Sciatic nerve (tissue), 2 donors: ENCODE data around the gene DNAH14. TPM values are rescaled to one million over a fixed set of nuclear protein-coding genes. Genes with fewer than 3 reads are reported as not detected.
"Not testable (repeated sequence)": the region's sequence is repeated elsewhere in the genome, so short reads cannot be mapped to it uniquely, and the experiment has no call there.

Experiments
- ATAC-seq: fragments of 200-7000 bp; cut with Tn5 transposase; one replicate; pipeline ENCODE4 v1.9.1; 2020; ENCODE audit warnings: mild to moderate bottlenecking, moderate library complexity
- DNase-seq: peaks from one replicate; pipeline ENCODE4 v3.0.0-alpha.2; 2020; ENCODE audit warnings: low spot score
- intact Hi-C: fragments of 100-400 bp; cut with DNase I; formaldehyde crosslinking; loops from one replicate; pipeline ENCODE4 v1.14.2; 2022
- total RNA-seq: library from RNA; stranded (reverse); fragmentation: NEBNext Ultra II Directional; extraction: Animal tissue kit (Norgen Biotek cat#: 25700); gene quantifications from one replicate; pipeline ENCODE4 v1.2.1, GENCODE V29; 2021
- donor health status: DM: no; HTN: no; CAD: no.
- donor health status: DM: no; HTN: no; CAD: no.

The DNAH14 gene
- total RNA-seq, 1 donor from 2014 or later, result 7.3 TPM

GRCh38 chr1:224914292-224914900, 15.1 kb upstream of the DNAH14 start:
- intact Hi-C loops, result loop anchor here (10.0 kb wide), 1 partner anchor 400 kb away; no protein-coding TSS in a partner anchor
- ATAC-seq (no peak), DNase-seq (no peak)

GRCh38 chr1:224919508-224919907, 10.0 kb upstream of the DNAH14 start:
- DNase-seq (no peak), ATAC-seq (no peak)
- intact Hi-C loops, result loop anchor here (10.0 kb wide), 1 partner anchor 405 kb away; no protein-coding TSS in a partner anchor

GRCh38 chr1:224920930-224921329, 8.5 kb upstream of the DNAH14 start:
- DNase-seq, result no peak
- intact Hi-C loops, result no loop called here
- ATAC-seq, result no peak

- no peak for DNase-seq
- intact Hi-C loops, result no loop called here
- no peak for ATAC-seq
Measured at GRCh38 chr1:224921354-224921753, 8.1 kb upstream of the DNAH14 start.

- DNase-seq (no peak), ATAC-seq (peak; percentile 51)
- intact Hi-C loops, result no loop called here
Measured at GRCh38 chr1:224922404-224923164, 6.9 kb upstream of the DNAH14 start.

GRCh38 chr1:224923726-224924125, 5.7 kb upstream of the DNAH14 start:
- intact Hi-C loops, result no loop called here
- no peak for ATAC-seq

GRCh38 chr1:224927631-224928030, 1.8 kb upstream of the DNAH14 start:
- intact Hi-C loops, DNase-seq, ATAC-seq: not testable (repeated sequence)

More at GRCh38 chr1:224923726-224924125, 5.7 kb upstream of the DNAH14 start:
- DNase-seq, result no peak

- ATAC-seq (no peak), DNase-seq (no peak)
- intact Hi-C loops, result no loop called here
Measured at GRCh38 chr1:224928906-224929305, 569 bp upstream of the DNAH14 start.

GRCh38 chr1:224931605-224932004, 2.1 kb downstream of the DNAH14 start:
- DNase-seq (no peak), ATAC-seq (no peak)
- intact Hi-C loops, result no loop called here

- ATAC-seq, result no peak
- intact Hi-C loops, result no loop called here
- no peak for DNase-seq
Measured at GRCh38 chr1:224932607-224933249, 3.3 kb downstream of the DNAH14 start.

GRCh38 chr1:224933584-224933983, 4.1 kb downstream of the DNAH14 start:
- intact Hi-C loops, result no loop called here
- no peak for ATAC-seq
- no peak for DNase-seq

GRCh38 chr1:224938652-224939051, 9.2 kb downstream of the DNAH14 start:
- no peak for DNase-seq
- ATAC-seq, result no peak
- intact Hi-C loops, result no loop called here

GRCh38 chr1:224939844-224940425, 10.5 kb downstream of the DNAH14 start:
- ATAC-seq (no peak), DNase-seq (no peak)
- intact Hi-C loops, result no loop called here

- DNase-seq, ATAC-seq, intact Hi-C loops: not testable (repeated sequence)
Measured at GRCh38 chr1:224940735-224941134, 11.3 kb downstream of the DNAH14 start.

GRCh38 chr1:224945651-224946348, 16.3 kb downstream of the DNAH14 start:
- DNase-seq, ATAC-seq, intact Hi-C loops: not testable (repeated sequence)

- intact Hi-C loops, ATAC-seq, DNase-seq: not testable (repeated sequence)
Measured at GRCh38 chr1:224946349-224946691, 16.8 kb downstream of the DNAH14 start.

- DNase-seq (no peak), ATAC-seq (no peak)
- intact Hi-C loops, result no loop called here
Measured at GRCh38 chr1:224957696-224958095, 28.2 kb downstream of the DNAH14 start.

- DNase-seq (no peak), ATAC-seq (no peak)
- intact Hi-C loops, result no loop called here
Measured at GRCh38 chr1:224958490-224958889, 29.0 kb downstream of the DNAH14 start.

- intact Hi-C loops, result no loop called here
- no peak for DNase-seq
Measured at GRCh38 chr1:224959115-224959514, 29.6 kb downstream of the DNAH14 start.

More at GRCh38 chr1:224959115-224959514, 29.6 kb downstream of the DNAH14 start:
- ATAC-seq, result no peak
